NCI-H446 treated with DMSO at 0.1 percent for 48 hours (cell line): Measurements from ENCODE around the gene ACOXL.

ENCODE experiments used
- DNase-seq: peaks from one replicate; lab custom pipeline; 2025; lab: John Stamatoyannopoulos, UW

The ACOXL gene

GRCh38 chr2:111011218-111011617 lies 278.8 kb downstream of the ACOXL start:
- no peak for DNase-seq

GRCh38 chr2:111015283-111015995 lies 283.1 kb downstream of the ACOXL start:
- DNase-seq, result no peak

- DNase-seq, result no peak
These were observed 284.8 kb downstream of the ACOXL start for GRCh38 chr2:111017034-111017622.

- no peak for DNase-seq
These were observed 285.5 kb downstream of the ACOXL start for GRCh38 chr2:111017909-111018308.

GRCh38 chr2:111019381-111019780 lies 287.0 kb downstream of the ACOXL start:
- no peak for DNase-seq

GRCh38 chr2:111022633-111023032 lies 290.3 kb downstream of the ACOXL start:
- no peak for DNase-seq

GRCh38 chr2:111024496-111024895 lies 292.1 kb downstream of the ACOXL start:
- no peak for DNase-seq

- DNase-seq, result no peak
These were observed 292.9 kb downstream of the ACOXL start for GRCh38 chr2:111025288-111025687.

- no peak for DNase-seq
These were observed 296.3 kb downstream of the ACOXL start for GRCh38 chr2:111028720-111029119.

GRCh38 chr2:111029181-111029927 lies 297.0 kb downstream of the ACOXL start:
- DNase-seq, result no peak

GRCh38 chr2:111030260-111030891 lies 298.0 kb downstream of the ACOXL start:
- DNase-seq, result no peak

GRCh38 chr2:111030945-111031344 lies 298.6 kb downstream of the ACOXL start:
- DNase-seq, result no peak

- DNase-seq, result no peak
These were observed 299.4 kb downstream of the ACOXL start for GRCh38 chr2:111031546-111032478.

GRCh38 chr2:111032721-111033429 lies 300.5 kb downstream of the ACOXL start:
- DNase-seq, result no peak

- no peak for DNase-seq
These were observed 301.8 kb downstream of the ACOXL start for GRCh38 chr2:111034146-111034545.

GRCh38 chr2:111034606-111035005 lies 302.2 kb downstream of the ACOXL start:
- no peak for DNase-seq

GRCh38 chr2:111035830-111036441 lies 303.6 kb downstream of the ACOXL start:
- DNase-seq, result no peak

GRCh38 chr2:111037128-111037527 lies 304.8 kb downstream of the ACOXL start:
- no peak for DNase-seq

GRCh38 chr2:111039628-111040383 lies 307.4 kb downstream of the ACOXL start:
- DNase-seq, result no peak
